AG08395 (cell line): ENCODE measurements around the gene USH1G.

Source experiments
- DNase-seq: peaks from one replicate; pipeline ENCODE4 v3.0.0; 2012; ENCODE audit warnings: mixed read lengths, low spot score

Gene USH1G

DNA sequence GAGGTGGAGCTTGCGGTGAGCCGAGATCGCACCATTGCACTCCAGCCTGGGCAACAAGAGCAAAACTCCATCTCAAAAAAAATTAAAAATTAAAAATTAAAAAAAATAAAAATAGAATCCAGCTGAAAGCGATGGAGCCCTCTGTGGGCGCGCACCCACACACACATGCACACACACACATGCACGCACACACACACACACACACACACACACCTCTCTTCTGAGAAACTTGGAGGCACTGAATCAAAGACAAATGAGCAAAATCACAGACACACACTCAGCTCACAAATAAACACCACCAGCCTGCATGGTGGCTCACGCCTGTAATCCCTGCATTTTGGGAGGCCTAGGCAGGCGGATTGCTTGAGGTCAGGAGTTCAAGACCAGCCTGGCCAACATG is 20.0 kb downstream of the USH1G start:
- no peak for DNase-seq

GRCh38 chr17:74901353-74902135 is 21.5 kb downstream of the USH1G start:
- DNase-seq: no peak

DNA sequence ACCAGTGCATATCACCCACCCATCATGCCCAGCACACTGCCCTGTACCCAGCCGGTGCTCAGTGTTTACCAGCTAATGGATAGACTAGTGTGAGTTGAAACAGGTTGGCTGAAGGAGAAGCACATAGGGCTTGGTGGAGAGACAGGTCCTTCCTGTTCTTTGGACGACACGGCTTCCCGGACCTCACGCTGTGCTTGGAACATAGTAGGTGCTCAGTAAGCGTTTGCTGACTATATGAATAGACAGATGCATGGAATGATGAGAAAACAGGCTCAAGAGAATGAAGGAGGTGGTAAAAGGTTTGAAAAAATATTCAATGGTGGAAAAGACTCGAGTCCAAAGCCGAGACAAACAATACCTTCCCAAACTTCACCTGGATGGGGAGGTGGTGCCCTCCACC is 22.8 kb downstream of the USH1G start:
- DNase-seq: no peak

GRCh38 chr17:74898376-74898946 is 24.6 kb downstream of the USH1G start:
- DNase-seq: no peak

DNA sequence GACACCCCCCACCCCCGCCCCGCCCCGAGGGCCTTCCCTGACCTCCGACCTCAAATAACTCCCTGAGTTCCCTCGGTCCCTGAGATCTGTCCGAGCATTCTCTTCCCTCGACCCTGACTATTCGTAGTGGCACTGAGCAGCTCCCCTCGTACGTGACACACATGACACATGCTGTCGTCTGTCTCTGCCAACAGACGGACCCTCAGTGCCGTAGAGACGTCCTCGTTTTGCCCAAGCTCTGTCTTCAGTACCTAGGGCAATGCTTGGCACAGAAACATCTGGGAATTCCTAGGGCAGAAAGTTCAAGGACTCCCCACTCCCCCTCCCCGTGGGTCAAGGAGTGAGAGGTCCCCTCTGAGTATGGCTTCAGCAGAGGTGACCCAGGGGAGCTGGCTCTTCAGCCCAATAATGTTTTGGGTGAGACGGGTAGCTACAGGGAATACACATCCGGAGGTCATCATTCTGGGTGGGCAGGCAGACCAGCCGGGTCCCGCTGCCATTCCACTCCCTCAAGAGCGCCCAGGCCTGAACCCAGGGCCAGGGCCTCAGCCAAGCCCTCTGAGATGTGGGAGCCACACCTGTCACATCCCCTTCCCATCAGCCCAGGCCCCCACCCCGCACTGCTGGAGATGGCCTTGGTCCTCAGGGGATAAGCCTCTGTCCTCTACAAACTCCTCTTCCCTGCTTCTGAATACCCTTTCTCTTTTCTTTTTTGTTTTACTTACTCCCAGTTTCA is 29.0 kb downstream of the USH1G start:
- DNase-seq: no peak

DNA sequence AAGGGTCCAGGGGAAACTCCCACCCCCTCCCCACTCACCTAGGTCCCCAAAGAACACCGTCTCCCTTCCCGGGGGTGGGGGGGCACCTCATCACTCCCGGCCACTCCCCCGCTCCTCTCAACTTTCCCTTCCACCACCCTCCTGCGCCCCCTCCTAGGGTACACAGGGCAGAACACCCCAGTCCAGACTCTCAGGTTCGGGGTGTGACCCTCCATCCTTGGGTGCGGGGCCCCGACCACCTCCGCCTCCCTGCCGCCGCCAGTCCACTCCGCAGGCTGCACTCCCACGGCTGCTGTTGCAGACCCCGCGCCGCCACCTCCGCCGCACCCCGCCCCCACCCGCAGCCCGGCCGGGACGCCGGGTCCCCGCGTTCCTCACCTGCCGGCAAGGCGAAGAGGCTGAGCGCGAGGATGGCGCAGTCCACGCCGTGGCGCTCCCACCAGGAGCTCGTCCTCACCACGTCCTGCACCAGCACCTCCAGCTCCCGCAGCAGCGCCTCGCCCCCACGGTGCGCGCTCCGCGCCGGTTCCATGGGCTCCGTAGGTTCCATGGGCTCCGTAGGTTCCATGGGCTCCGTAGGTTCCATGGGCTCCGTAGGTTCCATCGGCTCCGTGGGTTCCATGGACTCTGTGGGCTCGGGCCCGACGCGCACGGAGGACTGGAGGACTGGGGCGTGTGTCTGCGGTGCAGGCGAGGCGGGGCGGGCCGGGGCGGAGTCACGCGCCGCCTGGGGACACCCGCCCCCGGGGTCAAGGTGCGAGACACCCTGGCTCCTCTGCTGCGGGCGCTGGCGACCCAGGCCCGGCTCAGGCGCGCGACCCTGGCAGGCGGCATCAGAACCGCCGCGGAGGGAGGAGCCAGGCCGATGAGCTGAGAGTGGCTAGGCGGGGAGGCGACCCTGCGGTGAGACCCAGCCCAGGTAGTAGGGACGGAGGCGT is 29.8 kb downstream of the USH1G start, which contains the start of gene FADS6:
TSS of gene FADS6 (minus strand) at position 660 of the 938 bp plus-strand sequence. CDS start at position 622, 38 bp downstream.
- DNase-seq: no peak

DNA sequence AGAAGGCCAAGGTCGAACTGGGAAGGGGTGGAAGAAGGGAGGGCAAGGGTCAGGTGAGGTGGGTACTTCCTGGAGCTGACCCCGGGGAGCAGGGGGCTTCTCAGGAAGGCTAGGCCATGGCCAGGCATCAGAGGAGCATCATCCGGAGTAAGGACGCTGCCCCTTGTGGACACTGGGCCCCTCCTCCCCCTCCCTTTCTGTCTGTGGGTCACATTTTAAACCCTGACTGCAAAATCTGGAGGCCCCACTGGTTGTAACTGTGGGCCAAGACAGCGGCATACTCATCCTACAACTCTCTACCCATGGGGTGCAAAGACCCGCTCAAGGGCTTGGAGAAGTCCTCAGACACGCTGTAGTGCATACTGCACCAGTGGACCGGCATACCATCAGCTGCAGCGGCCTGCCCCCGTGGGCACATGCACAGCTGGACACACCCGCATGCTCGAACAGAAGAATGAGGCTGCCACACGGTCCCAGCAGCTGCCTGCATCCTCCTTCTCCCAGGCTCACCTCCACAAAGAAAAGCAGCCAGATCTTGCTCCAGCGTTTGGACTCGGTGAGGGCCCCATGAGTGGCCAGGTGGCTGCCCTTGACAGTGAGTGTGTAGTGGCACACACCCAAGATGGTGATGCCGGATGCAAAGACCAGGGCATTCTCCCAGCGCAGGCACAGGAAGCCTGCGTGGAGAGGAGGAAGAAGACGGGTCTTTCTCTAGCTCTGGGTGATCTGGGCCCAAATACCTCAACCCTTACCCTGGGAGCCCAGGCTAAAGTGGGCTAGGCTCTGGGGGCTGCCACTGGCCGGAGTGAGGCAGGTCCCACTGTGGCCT is 30.8 kb downstream of the USH1G start:
- DNase-seq: no peak

DNA sequence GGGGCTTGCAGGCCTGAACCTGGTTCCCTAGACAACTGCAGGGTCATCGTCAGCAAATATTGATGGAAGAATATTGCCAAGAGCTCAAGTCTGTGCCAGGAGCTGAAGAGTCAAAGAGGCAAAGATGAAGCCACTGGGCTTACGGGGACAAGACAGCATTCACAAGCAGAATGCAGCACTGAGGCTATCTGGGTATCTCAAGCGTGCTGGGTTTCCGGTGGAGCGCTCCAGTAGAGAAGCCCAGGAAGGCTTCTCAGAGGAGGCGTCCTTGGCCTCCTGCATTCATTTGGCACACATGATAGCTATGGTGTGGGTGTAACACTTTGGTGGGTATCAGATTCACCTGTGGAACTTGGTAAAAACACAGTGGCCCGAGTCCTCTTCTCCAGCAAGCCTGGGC is 32.5 kb downstream of the USH1G start:
- no peak for DNase-seq

- no peak for DNase-seq
Observed at GRCh38 chr17:74888469-74888868, 34.6 kb downstream of the USH1G start.

- no peak for DNase-seq
Observed at GRCh38 chr17:74883241-74883745, 39.8 kb downstream of the USH1G start.

GRCh38 chr17:74882517-74883240 is 40.4 kb downstream of the USH1G start:
- no peak for DNase-seq

DNA sequence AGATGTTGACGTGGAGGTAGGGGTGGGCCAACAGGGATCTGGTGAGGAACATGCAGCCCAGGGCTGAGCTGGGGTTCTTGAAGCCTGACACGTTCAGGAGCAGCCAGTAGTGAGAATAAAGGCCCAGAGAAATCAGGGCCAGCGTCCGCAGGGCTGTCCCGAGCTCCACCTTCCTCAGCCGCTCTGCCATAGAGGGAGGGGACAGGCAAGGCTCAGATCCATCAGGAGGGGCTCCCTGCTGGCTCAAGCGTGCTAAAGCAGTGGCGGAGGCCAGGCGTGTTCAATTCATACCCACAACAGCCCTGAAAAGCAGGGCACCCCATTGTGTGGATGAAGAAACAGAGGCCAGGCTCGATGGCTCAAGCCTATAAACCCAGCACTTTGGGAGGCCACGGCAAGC is 42.0 kb downstream of the USH1G start:
- no peak for DNase-seq

DNA sequence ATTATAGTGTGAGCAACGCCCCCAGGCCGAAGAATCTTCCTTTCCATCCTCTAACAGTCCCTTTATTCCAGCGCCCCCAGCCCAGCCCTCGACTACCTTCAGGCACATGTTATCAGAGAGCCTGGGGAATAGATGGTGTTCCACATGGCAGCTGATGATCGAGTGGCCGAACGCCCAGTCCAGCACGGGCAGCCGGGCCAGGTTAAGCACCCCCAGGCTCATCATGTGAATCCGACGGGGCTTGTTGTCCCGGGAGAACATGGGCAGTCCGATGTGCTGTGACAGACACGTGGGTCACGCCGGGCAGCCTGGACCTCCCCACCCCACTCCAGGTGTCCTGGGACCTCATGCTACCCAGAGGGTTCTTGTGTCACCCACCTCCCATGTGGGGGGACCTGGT is 43.7 kb downstream of the USH1G start:
- DNase-seq: no peak

DNA sequence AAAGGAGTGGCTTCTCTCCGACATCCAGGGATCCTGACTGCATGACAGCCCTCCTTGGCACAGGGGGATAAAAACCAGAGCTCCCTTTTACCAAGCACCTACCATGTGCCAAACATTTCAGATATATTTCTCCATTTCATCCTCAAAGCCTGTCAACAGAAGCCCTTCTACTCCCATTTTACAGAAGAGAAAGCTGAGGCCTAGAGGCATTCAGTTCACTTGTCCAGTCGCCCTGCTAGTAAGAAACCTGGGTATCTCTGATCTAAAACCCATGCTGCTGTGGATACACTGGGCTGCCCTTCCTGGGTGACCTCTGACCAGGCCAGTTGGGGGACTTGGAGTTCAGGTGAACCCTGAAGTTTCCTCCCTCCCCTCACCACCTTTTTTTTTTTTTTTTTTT is 44.4 kb downstream of the USH1G start:
- DNase-seq: no peak

- DNase-seq: no peak
Observed at GRCh38 chr17:74877592-74878548, 45.2 kb downstream of the USH1G start.

- DNase-seq: no peak
Observed at GRCh38 chr17:74875977-74876593, 47.0 kb downstream of the USH1G start.

DNA sequence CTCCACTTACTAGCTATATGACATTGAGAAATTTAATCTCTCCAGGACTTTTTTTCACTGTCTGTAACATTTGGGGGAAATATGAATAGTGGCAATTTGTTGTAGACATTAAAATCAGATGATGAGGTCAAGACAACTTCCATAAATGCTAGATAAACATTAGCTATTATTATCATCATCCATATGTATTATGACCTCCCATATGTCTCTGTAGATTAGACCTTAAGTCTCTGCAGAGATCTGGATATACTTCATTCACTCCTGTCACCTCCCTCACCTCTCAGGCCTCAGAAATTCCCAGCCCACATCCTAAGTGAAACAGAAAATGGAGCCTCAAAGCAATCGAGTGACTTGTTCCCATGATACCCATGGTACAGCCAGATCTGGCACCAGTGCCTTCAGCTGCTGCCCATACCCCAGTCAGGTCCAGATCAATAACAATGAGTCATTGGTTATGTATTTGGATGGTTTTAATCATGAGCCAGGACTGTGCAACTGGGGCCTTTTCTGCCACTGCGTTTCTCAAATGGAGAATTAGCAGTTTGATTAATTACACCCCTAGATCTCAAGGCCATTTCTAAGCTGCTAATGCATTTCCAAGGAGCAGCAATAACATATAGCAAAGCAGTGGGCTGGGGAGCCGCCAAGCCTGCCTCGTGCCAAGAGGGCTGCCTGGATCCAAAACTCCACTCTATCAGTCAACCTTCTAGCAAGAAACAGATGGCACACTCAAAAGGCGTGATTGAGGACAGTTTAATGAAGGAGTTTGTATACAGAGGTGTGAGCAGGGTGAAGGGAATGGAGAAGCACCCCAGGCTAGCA is 47.7 kb downstream of the USH1G start:
- DNase-seq: no peak

- DNase-seq: no peak
Observed at GRCh38 chr17:74874615-74875037, 48.4 kb downstream of the USH1G start.
